GM18858 (cell line): ENCODE measurements around the gene GAK.

ENCODE experiments used
- ATAC-seq: cut with Tn5 transposase; IDR thresholded peaks from one replicate; pipeline ENCODE4 v1.9.1; 2021; ENCODE audit not compliant: unreplicated experiment

GAK gene

DNA sequence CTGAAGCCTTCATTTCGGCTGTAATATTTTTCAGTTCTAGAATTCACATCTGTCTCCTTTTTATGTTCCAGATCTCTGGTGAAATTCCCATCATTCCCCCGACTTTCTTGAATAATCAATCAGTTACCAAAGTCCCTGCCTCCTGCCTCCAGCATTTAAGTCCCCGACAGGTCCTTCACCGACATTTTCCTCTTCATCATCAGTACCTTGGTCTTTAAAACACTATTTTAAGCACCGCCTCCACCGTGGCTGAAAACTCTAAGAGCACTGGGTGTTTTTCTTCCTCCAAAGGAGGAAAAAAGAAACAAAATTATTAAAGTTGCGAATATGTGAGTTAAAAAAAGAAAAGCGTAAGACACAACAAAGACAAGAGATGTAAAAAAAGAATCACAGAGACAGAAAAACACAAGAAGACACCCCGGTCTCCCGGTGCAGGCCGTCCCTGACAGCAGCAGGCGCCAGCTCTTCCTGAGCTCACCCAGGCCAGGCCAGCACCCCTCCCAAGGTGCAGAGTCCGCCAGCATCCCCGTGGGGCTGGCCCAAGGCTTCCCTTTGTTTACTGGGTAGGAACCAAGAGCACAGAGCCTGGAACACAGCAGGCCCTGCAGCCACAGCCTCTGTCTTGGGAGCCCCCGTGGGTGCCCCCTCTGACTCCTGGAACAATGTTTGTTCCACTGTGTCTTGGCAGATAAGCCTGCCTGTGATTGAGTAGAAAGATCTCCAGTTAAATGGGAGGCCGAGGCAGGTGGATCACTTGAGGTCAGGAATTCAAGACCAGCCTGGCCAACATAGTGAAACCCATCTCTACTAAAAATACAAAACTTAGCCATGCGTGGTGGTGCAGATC is 56.9 kb downstream of the GAK start:
- no peak for ATAC-seq

GRCh38 chr4:874056-874455 is 58.1 kb downstream of the GAK start:
- ATAC-seq: no peak

GRCh38 chr4:872241-872981 is 59.7 kb downstream of the GAK start:
- no peak for ATAC-seq

GRCh38 chr4:871484-871883 is 60.6 kb downstream of the GAK start:
- no peak for ATAC-seq

- no peak for ATAC-seq
Observed at GRCh38 chr4:870951-871350, 61.2 kb downstream of the GAK start.

DNA sequence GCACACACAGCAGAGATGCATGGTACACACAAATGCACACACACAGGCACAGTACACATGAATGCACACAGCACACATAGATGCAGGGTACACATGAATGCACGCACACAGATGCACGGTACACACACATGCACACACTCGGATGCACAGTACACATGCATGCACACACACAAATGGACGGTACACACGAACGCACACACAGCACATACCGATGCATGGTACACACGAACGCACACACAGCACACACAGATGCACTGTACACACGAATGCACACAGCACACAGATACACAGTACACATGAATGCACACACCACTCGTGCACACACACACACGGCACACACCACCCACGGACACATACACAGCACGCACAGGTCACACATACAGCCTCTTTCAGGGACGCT is 62.3 kb downstream of the GAK start:
- ATAC-seq: no peak

- ATAC-seq: no peak
Observed at GRCh38 chr4:868421-868820, 63.7 kb downstream of the GAK start.

- ATAC-seq: no peak
Observed at GRCh38 chr4:867526-868250, 64.4 kb downstream of the GAK start.

DNA sequence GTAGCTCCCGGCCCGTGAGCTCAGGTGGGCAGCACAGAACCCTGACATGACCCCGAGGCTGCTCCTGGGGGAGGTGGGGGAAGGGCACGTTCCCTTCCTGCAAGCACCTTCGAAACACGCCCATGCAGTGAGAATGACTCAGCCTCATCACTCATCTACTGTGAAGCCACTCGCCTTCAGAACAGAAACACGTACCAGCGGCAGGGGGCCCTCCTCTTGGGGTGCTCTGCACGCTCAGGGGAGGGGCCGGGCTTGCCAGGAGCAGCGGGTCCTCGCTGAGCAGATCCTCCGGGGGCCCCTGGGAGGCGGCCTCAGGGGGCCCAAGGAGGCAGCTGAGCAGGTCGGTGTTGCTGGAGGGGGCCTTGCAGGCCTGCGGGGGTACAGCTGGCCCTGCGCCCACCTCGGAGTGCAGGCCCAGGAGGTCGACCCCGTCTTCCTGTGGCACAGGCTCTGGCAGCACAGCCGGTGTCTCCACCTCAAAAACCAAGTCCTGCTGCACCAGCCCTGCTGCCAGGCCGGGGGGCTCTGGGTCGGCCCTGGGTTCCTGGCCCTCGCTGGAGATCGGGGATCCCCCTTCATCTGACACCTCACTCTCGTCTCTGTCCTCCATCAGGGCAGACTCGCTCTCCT is 65.2 kb downstream of the GAK start:
- no peak for ATAC-seq

GRCh38 chr4:866068-866760 is 65.9 kb downstream of the GAK start:
- no peak for ATAC-seq

DNA sequence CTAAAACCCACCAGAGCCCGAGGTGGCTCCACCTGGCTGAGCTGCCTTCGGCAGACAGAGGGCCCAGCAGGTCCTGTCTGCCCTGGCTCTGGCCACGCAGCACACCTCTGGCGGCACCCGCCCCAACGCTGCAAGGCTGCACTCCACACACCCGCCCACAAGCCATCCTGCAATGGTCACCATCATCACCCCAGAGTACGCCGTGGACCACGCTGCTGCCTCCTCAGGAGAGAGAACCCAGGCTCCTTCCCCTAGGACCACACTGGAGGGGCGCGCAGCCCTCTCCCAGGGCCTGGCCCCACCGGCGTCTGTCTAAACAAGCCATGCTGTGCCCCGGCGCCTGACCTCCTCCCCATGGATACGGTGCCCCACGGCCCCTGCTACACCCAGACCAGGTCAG is 66.5 kb downstream of the GAK start:
- no peak for ATAC-seq

- no peak for ATAC-seq
Observed at GRCh38 chr4:865121-865465, 67.0 kb downstream of the GAK start.

- no peak for ATAC-seq
Observed at GRCh38 chr4:864456-865120, 67.5 kb downstream of the GAK start.

- no peak for ATAC-seq
Observed at GRCh38 chr4:860561-860960, 71.6 kb downstream of the GAK start.

- ATAC-seq: no peak
Observed at GRCh38 chr4:859496-859895, 72.6 kb downstream of the GAK start.

DNA sequence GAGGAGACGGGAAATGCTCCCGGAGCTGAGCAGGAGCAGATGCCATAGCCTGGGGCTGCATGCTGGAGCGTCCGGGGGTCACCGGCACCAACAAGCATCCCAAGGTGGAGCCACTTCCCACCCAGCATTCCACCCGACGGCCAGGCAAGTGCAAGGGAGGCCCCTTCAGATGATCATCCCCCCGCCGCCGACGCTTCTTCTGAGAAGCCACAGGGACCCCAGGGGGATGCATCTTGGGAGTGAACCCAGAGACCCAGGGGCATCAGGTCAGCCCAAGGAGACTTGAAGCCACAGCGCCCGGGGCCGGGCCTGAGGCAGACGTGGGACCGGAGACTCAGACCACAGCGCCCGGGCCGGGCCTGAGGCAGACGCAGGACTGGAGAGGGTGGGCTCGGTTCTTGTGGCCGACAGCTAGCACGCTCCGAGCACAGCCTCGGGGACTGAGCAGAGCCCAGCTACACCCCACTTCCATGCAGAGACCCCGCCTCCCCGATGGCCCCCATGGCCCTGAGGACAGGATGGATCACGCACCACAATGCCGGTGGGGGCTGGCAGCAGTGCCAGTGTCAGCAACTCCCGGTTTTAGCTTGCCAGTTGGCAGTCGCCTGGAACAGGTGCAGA is 73.2 kb downstream of the GAK start:
- no peak for ATAC-seq

DNA sequence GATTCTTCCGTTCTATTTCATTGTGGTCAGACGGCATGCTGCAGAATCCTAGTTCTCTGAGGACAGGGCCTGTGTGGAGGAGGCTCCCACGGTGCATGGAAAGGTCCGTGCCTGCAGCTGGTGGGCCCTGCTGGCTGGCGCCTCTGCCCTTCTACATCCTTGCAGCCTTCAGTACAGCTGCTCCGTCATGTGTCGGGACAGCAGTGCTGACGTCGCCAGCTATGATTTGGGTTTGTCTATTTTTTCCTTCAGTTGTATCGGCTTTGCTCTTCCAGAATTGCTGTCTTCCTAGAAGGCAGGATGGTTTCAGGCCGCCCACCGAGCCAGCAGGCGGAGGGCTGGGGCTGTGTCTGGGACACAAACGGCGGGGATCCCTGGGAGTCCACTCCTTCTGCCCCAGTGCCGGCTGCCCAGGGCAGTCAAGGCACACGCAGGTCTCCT is 74.1 kb downstream of the GAK start:
- ATAC-seq: no peak

DNA sequence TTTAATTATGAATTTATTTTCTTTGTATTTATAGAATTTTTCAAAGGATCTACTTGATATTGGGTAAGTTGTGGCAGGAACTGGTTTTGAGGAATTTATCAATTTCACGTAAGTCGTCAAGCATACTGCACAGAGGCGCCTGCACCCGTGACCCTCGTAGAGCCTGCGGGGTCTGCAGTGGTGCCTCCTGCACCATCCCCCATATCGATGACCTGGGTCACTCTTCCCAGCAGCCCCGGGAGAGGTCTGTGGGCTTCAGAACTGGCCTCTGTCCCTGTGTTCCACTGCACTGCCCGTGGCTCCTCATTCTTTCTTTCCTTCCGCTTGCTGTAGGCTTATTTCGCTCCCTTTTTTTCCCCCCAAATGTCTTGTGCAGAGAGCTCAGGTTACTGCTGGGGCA is 74.7 kb downstream of the GAK start:
- ATAC-seq: no peak

- no peak for ATAC-seq
Observed at GRCh38 chr4:856225-856901, 75.8 kb downstream of the GAK start.
